Measurements from ENCODE around the gene HNRNPA1L2.
"Not testable (repeated sequence)": the region's sequence is repeated elsewhere in the genome, so short reads cannot be mapped to it uniquely, and the experiment has no call there.

Gene HNRNPA1L2

GRCh38 chr13:52617070-52618060 is 24.9 kb upstream of the HNRNPA1L2 start:
- Histone ChIP-seq H2AK5ac (ENCODE audit: low read length, severe bottlenecking) (no peak overlapping the region), H3K9ac (ENCODE audit: low read length) (peak overlapping the region; percentile 98), H3K9me3 (ENCODE audit: control insufficient read depth, low read length) (no peaks in the 10 kb centered on the region), H3K4me2 (ENCODE audit: low read length, poor library complexity, severe bottlenecking) (peak overlapping the region; percentile 77), H3K36me3 (ENCODE audit: control insufficient read depth in 1 of 2, insufficient read depth in 2 of 2, low read depth in 1 of 2, low read length in 2 of 2) (peaks cover 0 to 2% of the 10 kb centered on the region in 2 experiments), H3K79me1 (replicated peaks; ENCODE audit: low read length, poor library complexity, severe bottlenecking) (peaks cover 10% of the 10 kb centered on the region), H3K27ac (ENCODE audit: low read length, poor library complexity, severe bottlenecking) (peak overlapping the region; percentile 29), H3K18ac (ENCODE audit: low read depth in 1 of 2, low read length in 2 of 2) (peak overlapping the region in 1 of 2 experiments; percentile 23), H2BK120ac (ENCODE audit: low read depth, low read length) (no peak overlapping the region), H3K14ac (ENCODE audit: low read length in 2 of 2) (no peak overlapping the region), H3K4ac (ENCODE audit: low read depth in 1 of 2, low read length in 2 of 2) (no peak overlapping the region), H3K4me1 (ENCODE audit: control insufficient read depth, insufficient read depth, low read depth, low read length) (no peaks in the 10 kb centered on the region), H3K4me3 (ENCODE audit: insufficient read depth in 1 of 2, low read depth in 1 of 2, low read length in 2 of 2) (peak overlapping the region; percentile 79 to 99), H2BK12ac (ENCODE audit: low read length in 2 of 2) (no peak overlapping the region), H2BK5ac (ENCODE audit: low read depth, low read length, poor library complexity, severe bottlenecking) (no peak overlapping the region), H4K8ac (ENCODE audit: low read length) (peak overlapping the region; percentile 73), H2BK15ac (ENCODE audit: low read depth, poor library complexity, severe bottlenecking) (no peak overlapping the region), H2AFZ (ENCODE audit: low read depth, low read length) (peak overlapping the region; percentile 78), H3K23ac (ENCODE audit: low read length in 2 of 2) (no peak overlapping the region), H4K91ac (ENCODE audit: low read length) (no peak overlapping the region), H3K27me3 (ENCODE audit: control insufficient read depth in 1 of 2, insufficient read depth in 1 of 2, low read length in 2 of 2) (no peaks in the 10 kb centered on the region)
- peak; percentile 79 for DNase-seq
- WGBS = 6% methylated on average over 50 of the region's 51 CpGs

- not testable (repeated sequence) for H3K4me1 ChIP-seq (ENCODE audit: control insufficient read depth, insufficient read depth, low read depth, low read length); H3K14ac ChIP-seq (ENCODE audit: low read length in 2 of 2); H3K4me2 ChIP-seq (ENCODE audit: low read length, poor library complexity, severe bottlenecking); H3K23ac ChIP-seq (ENCODE audit: low read length in 2 of 2); H4K91ac ChIP-seq (ENCODE audit: low read length); H3K4me3 ChIP-seq (ENCODE audit: insufficient read depth in 1 of 2, low read depth in 1 of 2, low read length in 2 of 2); H3K9ac ChIP-seq (ENCODE audit: low read length); H3K79me1 ChIP-seq (replicated peaks; ENCODE audit: low read length, poor library complexity, severe bottlenecking); H2BK15ac ChIP-seq (ENCODE audit: low read depth, poor library complexity, severe bottlenecking); H2AFZ ChIP-seq (ENCODE audit: low read depth, low read length); H3K27me3 ChIP-seq (ENCODE audit: control insufficient read depth in 1 of 2, insufficient read depth in 1 of 2, low read length in 2 of 2); H3K18ac ChIP-seq (ENCODE audit: low read depth in 1 of 2, low read length in 2 of 2); H2BK5ac ChIP-seq (ENCODE audit: low read depth, low read length, poor library complexity, severe bottlenecking); H2AK5ac ChIP-seq (ENCODE audit: low read length, severe bottlenecking); H3K9me3 ChIP-seq (ENCODE audit: control insufficient read depth, low read length); H3K4ac ChIP-seq (ENCODE audit: low read depth in 1 of 2, low read length in 2 of 2); H3K27ac ChIP-seq (ENCODE audit: low read length, poor library complexity, severe bottlenecking); H2BK120ac ChIP-seq (ENCODE audit: low read depth, low read length); H4K8ac ChIP-seq (ENCODE audit: low read length); H2BK12ac ChIP-seq (ENCODE audit: low read length in 2 of 2)
- peaks cover 12 to 42% of the 10 kb centered on the region in 2 experiments for H3K36me3 ChIP-seq (ENCODE audit: control insufficient read depth in 1 of 2, insufficient read depth in 2 of 2, low read depth in 1 of 2, low read length in 2 of 2)
- WGBS = 76% methylated on average over 5 of the region's 7 CpGs
- peak; percentile 33 for DNase-seq
These were observed 11.0 kb upstream of the HNRNPA1L2 start for GRCh38 chr13:52631083-52631690.

DNA sequence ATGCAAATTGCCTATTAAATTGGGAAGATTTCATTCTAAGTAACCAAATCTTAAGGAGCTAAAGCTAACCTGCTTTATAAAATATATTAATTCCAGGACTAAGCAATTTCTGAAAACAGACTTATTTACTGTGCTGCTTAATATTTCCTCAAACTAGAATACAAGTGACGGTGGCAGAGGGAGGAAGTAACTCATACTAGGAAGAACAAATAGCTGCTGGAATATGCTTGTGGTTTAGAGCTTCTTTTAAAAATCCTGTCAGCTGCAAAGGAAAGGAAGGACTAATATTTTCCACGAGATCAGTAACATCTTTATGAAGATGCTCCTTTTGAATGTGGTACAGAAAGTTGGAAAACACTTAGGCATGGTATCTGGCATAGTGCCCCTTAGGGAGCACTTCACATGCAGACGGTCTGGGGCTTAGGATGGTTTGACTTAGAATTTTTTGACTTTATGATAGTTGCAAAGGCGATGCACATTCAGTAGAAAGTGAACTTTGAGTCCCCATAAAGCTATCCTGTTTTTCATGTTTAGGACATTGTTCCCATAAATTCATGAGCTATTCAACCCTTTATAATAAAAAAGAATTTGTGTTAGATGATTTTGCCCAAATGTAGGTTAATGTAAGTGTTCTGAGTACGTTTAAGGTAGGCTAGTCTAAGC is 3.4 kb upstream of the HNRNPA1L2 start:
- Histone ChIP-seq H3K18ac (ENCODE audit: low read depth in 1 of 2, low read length in 2 of 2) (no peak overlapping the region), H4K91ac (ENCODE audit: low read length) (no peak overlapping the region), H3K4me1 (ENCODE audit: control insufficient read depth, insufficient read depth, low read depth, low read length) (no peaks in the 10 kb centered on the region), H2BK15ac (ENCODE audit: low read depth, poor library complexity, severe bottlenecking) (no peak overlapping the region), H3K9me3 (ENCODE audit: control insufficient read depth, low read length) (no peaks in the 10 kb centered on the region), H3K4ac (ENCODE audit: low read depth in 1 of 2, low read length in 2 of 2) (no peak overlapping the region), H3K27me3 (ENCODE audit: control insufficient read depth in 1 of 2, insufficient read depth in 1 of 2, low read length in 2 of 2) (no peaks in the 10 kb centered on the region), H3K36me3 (ENCODE audit: control insufficient read depth in 1 of 2, insufficient read depth in 2 of 2, low read depth in 1 of 2, low read length in 2 of 2) (peaks cover 3 to 33% of the 10 kb centered on the region in 2 experiments), H3K79me1 (replicated peaks; ENCODE audit: low read length, poor library complexity, severe bottlenecking) (peaks cover 1% of the 10 kb centered on the region), H2BK12ac (ENCODE audit: low read length in 2 of 2) (no peak overlapping the region), H2AK5ac (ENCODE audit: low read length, severe bottlenecking) (no peak overlapping the region), H2AFZ (ENCODE audit: low read depth, low read length) (no peak overlapping the region), H3K23ac (ENCODE audit: low read length in 2 of 2) (no peak overlapping the region), H4K8ac (ENCODE audit: low read length) (no peak overlapping the region), H3K4me3 (ENCODE audit: insufficient read depth in 1 of 2, low read depth in 1 of 2, low read length in 2 of 2) (no peak overlapping the region), H2BK120ac (ENCODE audit: low read depth, low read length) (no peak overlapping the region), H3K14ac (ENCODE audit: low read length in 2 of 2) (no peak overlapping the region), H2BK5ac (ENCODE audit: low read depth, low read length, poor library complexity, severe bottlenecking) (no peak overlapping the region), H3K9ac (ENCODE audit: low read length) (no peak overlapping the region), H3K4me2 (ENCODE audit: low read length, poor library complexity, severe bottlenecking) (no peak overlapping the region), H3K27ac (ENCODE audit: low read length, poor library complexity, severe bottlenecking) (no peak overlapping the region)
- no peak for DNase-seq
- 87% methylated on average over 3 of the region's 5 CpGs for WGBS

DNA sequence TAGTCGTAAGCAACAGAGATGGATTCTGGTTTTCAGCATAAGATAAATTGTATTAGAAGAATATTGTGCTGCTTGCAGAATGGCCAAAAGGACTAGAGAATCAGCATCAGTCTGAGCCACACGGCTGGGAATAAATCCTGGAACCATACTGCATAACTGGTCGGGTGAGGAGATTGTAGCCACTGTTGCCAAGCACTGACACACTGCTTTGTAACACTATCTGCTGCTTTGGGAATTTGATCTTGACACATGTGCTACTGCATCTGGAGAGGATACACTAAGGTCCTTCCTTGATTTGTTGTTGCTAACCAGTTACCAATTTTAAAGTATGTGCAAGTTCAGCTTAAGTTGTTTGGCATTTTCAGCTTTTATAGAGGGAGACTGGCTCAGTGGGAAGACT is 1.9 kb downstream of the HNRNPA1L2 start:
- Histone ChIP-seq H3K14ac (ENCODE audit: low read length in 2 of 2) (no peak overlapping the region), H3K18ac (ENCODE audit: low read depth in 1 of 2, low read length in 2 of 2) (no peak overlapping the region), H3K23ac (ENCODE audit: low read length in 2 of 2) (no peak overlapping the region), H3K27me3 (ENCODE audit: control insufficient read depth in 1 of 2, insufficient read depth in 1 of 2, low read length in 2 of 2) (no peaks in the 10 kb centered on the region), H3K36me3 (ENCODE audit: control insufficient read depth in 1 of 2, insufficient read depth in 2 of 2, low read depth in 1 of 2, low read length in 2 of 2) (peaks cover 3 to 19% of the 10 kb centered on the region in 2 experiments), H3K4me2 (ENCODE audit: low read length, poor library complexity, severe bottlenecking) (no peak overlapping the region), H3K27ac (ENCODE audit: low read length, poor library complexity, severe bottlenecking) (no peak overlapping the region), H3K4ac (ENCODE audit: low read depth in 1 of 2, low read length in 2 of 2) (no peak overlapping the region), H3K9me3 (ENCODE audit: control insufficient read depth, low read length) (no peaks in the 10 kb centered on the region), H3K4me3 (ENCODE audit: insufficient read depth in 1 of 2, low read depth in 1 of 2, low read length in 2 of 2) (no peak overlapping the region), H2BK12ac (ENCODE audit: low read length in 2 of 2) (no peak overlapping the region), H3K9ac (ENCODE audit: low read length) (peak overlapping the region; percentile 13), H3K79me1 (replicated peaks; ENCODE audit: low read length, poor library complexity, severe bottlenecking) (peaks cover 1% of the 10 kb centered on the region), H3K4me1 (ENCODE audit: control insufficient read depth, insufficient read depth, low read depth, low read length) (no peaks in the 10 kb centered on the region), H2BK15ac (ENCODE audit: low read depth, poor library complexity, severe bottlenecking) (no peak overlapping the region), H2BK120ac (ENCODE audit: low read depth, low read length) (no peak overlapping the region), H2AK5ac (ENCODE audit: low read length, severe bottlenecking) (no peak overlapping the region), H2AFZ (ENCODE audit: low read depth, low read length) (no peak overlapping the region), H4K91ac (ENCODE audit: low read length) (no peak overlapping the region), H2BK5ac (ENCODE audit: low read depth, low read length, poor library complexity, severe bottlenecking) (no peak overlapping the region), H4K8ac (ENCODE audit: low read length) (no peak overlapping the region)
- no peak for DNase-seq
- WGBS = 87% methylated on average over 3 of the region's 3 CpGs

Data from mesenchymal stem cell (in vitro differentiated cells and primary cell).